Fibroblast of villous mesenchyme (primary cell): ENCODE data around the gene GSX2. TPM values are rescaled to one million over a fixed set of nuclear protein-coding genes. Genes with fewer than 3 reads are reported as not detected.
A peak's percentile ranks its signal among the peaks of the same experiment; 100 is the strongest.

Experiments
- DNase-seq: peaks from one replicate; pipeline ENCODE4 v3.0.0-alpha.2; 2010; ENCODE audit warnings: low read depth
- H3K4me3 ChIP-seq: 2 replicates; pipeline ENCODE4 v1.5.1; 2011; ENCODE audit warnings: low read depth, mild to moderate bottlenecking, low read length
- total RNA-seq: library from RNA; depleted of rRNA; stranded (reverse); fragments of >200 nt; gene quantifications from 2 replicates; pipeline ENCODE4 v1.2.3, GENCODE V29; 2012
- TF ChIP-seq, protein P1 (sequence below): IDR thresholded peaks from 2 replicates; pipeline ENCODE4 v1.5.1; 2012; ENCODE audit warnings: low read depth, mild to moderate bottlenecking, low read length; ENCODE audit not compliant: insufficient read depth

The GSX2 gene
- total RNA-seq, 1 donor = not detected

DNA sequence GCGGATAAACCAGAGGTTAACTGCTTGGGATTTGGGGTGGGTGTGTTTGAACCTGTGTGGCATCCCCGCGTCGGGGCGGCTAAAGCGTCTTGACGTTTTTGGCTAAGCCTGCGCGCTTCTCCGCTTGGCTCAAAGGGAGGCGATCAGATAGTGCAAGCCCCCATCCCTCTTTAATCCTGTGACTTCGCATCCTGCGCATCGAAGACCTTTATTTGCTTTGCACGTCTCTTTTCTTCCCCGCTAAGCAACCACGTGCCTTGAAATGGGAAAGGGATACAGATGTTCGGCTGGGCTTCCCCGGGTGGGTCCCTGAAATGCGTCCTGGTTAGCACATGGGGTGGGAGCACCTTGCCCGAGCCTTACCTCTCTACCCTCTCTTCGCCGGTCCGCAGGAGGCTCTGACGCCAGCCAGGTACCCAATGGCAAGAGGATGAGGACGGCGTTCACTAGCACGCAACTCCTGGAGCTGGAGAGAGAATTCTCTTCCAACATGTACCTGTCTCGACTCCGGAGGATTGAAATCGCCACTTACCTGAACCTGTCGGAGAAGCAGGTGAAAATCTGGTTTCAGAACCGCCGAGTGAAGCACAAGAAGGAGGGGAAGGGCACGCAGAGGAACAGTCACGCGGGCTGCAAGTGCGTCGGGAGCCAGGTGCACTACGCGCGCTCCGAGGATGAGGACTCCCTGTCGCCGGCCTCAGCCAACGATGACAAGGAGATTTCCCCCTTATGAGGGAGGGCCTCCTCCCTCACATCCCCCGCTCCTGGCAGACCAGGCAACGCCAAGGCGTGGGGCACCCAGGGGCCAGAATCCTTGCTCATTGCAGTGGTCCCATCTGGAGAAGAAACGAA lies 1.5 kb downstream of the GSX2 start:
- H3K4me3 ChIP-seq = peak overlapping the region; percentile 59
- TF ChIP-seq, protein P1, sequence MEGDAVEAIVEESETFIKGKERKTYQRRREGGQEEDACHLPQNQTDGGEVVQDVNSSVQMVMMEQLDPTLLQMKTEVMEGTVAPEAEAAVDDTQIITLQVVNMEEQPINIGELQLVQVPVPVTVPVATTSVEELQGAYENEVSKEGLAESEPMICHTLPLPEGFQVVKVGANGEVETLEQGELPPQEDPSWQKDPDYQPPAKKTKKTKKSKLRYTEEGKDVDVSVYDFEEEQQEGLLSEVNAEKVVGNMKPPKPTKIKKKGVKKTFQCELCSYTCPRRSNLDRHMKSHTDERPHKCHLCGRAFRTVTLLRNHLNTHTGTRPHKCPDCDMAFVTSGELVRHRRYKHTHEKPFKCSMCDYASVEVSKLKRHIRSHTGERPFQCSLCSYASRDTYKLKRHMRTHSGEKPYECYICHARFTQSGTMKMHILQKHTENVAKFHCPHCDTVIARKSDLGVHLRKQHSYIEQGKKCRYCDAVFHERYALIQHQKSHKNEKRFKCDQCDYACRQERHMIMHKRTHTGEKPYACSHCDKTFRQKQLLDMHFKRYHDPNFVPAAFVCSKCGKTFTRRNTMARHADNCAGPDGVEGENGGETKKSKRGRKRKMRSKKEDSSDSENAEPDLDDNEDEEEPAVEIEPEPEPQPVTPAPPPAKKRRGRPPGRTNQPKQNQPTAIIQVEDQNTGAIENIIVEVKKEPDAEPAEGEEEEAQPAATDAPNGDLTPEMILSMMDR = no peak
- DNase-seq = no peak

DNA sequence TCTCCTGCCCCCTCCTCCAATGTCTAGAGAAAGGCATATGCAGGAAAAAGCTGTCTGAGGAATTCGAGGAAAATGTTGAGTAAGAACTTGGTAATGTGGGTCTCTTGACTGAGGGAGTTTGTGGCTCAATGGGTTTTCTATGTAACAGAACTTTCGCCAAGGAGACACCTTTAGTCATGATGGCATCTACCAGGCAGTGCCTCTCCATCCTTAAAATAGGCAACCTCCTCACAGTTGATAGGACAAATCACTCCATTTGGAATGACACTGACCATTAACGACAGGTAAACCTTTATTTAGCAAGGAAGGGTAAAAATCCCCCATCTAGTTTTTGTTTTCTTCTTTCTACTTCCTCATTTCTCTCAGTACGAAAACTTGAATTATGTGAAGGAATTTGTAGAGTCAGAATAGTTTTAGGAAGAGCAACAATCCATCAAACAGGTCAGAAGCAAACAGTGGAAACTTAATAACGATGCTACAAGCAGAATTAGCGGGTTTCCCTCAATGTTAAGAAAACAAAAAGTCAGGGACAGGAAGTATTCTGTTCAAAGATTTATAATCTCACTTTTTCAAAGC lies 2.7 kb downstream of the GSX2 start:
- no peak for DNase-seq

DNA sequence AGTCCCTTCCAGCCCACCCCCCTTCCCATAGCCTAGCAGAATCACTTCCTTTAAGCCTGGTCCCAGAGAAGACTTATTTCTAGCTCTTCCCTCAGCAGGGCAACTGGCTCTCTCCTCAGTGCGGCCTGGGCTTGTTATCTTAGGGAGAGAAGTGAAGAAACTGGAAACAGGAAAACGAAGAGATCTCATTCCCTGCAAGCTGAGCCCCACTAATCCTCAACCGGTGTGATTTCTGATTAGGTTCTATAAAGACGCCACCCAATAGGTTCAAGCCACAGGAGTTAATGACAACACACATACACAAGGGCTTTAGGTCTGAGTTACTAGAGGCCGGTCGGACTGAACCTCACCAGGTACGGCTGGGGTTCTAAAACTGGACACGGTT lies 3.2 kb downstream of the GSX2 start:
- TF ChIP-seq, protein P1 = no peak
- peak; percentile 58 for DNase-seq
- H3K4me3 ChIP-seq = no peak overlapping the region

More for the DNA sequence above, 2.7 kb downstream of the GSX2 start:
- TF ChIP-seq, protein P1 = no peak
- H3K4me3 ChIP-seq = no peak overlapping the region

DNA sequence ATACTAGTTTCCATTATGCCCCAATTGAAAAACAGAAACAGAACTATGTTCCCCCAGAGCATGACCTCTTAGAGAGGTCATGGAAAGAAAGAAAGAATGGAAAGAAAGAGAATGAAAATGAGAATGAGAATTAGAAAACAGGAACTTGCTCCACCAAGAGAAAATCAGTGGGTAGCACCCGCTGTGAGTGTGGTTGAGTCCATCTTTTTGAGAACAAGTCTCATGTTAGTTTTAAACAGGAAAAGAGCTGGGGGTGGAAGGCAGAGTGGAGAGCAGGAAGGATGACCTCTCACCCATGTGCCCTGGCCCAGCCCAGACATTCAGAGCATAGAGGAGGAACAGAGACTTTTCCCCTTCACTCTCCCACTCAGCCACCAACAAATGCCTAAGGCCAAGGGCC lies 4.9 kb downstream of the GSX2 start:
- TF ChIP-seq, protein P1 = no peak
- DNase-seq = no peak

DNA sequence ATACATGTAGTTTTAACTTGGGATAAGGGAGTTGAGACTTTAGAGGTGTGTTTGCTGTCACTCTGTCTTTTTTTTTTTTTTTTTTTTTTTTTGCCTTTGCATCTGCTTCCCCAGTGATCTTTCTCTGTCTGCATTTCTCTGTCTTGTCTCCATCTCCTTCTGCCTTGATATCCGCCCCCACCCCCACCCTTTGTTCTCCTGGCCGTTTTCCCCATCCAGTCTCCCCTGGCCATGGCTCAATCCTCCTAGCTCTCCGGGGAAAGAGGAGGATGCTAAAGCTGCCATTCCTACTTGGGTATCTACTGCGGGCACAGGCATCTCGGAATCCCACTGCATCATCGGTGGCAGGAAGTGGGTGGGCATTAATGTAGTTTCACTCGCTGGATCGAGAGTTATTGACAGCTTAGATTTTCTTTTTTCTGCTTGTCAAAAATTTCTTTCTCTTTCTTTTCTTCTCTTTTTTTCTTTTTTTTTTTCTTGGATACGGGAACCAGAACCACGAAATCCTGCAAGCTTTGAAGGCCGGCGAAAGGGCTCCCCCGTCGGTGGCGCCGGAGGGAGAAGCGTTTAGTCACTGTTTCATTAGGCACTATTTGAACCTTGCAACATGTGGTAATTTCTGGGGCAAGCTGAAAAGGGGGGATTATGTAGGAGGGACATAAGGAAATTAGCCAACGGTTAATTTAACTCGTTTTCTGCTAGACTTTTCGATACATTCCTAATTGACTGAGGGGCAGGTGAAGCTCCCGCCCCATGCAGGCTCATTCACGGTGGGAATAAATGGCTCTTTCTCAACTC lies 8.2 kb downstream of the GSX2 start:
- no peak for DNase-seq
- peak overlapping the region; percentile 8 for H3K4me3 ChIP-seq
- TF ChIP-seq, protein P1 = peak; percentile 18

More for the DNA sequence above, 4.9 kb downstream of the GSX2 start:
- H3K4me3 ChIP-seq = no peak overlapping the region

DNA sequence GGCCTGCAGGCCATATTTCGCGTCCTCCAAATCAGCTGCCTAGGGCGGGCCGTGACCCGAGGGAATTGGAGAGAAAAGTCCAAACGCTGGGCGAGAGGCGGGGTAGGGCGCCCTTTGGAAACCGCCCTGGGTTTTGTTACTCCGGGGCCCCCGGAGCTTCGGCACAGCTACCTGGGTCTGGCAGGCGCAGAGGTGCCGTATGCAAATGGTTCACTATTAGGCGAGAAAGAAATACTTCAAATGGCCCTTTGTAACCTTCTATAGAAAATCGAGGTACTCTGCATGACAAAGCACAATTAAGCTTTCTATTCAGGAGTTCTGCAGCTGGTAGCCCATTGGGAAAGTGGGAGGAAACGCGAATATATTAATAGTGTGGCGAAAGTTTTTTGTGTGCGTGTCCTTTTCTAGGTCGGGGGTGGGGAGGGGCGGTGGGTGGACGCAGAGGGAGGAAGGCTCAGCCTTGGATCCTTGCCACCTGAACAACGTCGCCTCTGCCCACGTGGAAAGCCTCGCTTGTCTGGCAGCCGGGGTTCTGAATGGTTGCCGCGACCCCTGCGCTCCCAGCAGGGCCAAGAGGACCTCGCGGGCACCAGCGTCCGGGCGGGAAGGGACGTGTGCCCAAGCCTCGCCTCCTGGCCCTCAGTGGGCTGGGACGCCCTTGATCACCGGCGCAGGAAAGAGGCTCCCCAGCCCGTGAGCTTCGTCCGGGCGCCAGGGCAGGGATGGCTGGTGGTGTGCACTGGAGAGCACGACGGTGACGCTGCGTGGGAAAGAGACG lies 9.5 kb downstream of the GSX2 start:
- TF ChIP-seq, protein P1 = no peak
- no peak overlapping the region for H3K4me3 ChIP-seq

More for the DNA sequence above, 9.5 kb downstream of the GSX2 start:
- no peak for DNase-seq
